Stimulated activated naive CD8-positive, alpha-beta T cell treated with anti-CD3 and anti-CD28 coated beads, Interleukin-15, Interleukin-2, amounts not matched to agents 100 ng/mL and 50 ng/mL, for 24 hours (primary cell): ENCODE measurements around the gene PSMD1.
"Not testable (repeated sequence)": the region's sequence is repeated elsewhere in the genome, so short reads cannot be mapped to it uniquely, and the experiment has no call there.

ENCODE experiments used
- H3K27ac Mint-ChIP-seq: one replicate; pipeline ENCODE4 v1.8.0; 2021; ENCODE audit warnings: mild to moderate bottlenecking, mixed read lengths
- H3K27me3 Mint-ChIP-seq: one replicate; pipeline ENCODE4 v1.8.0; 2021; ENCODE audit warnings: mixed read lengths
- H3K36me3 Mint-ChIP-seq: one replicate; pipeline ENCODE4 v1.8.0; 2021; ENCODE audit warnings: low read depth, mixed read lengths
- H3K4me1 Mint-ChIP-seq: one replicate; pipeline ENCODE4 v1.8.0; 2021; ENCODE audit warnings: low read depth, mixed read lengths
- H3K4me3 Mint-ChIP-seq: one replicate; pipeline ENCODE4 v1.8.0; 2021; ENCODE audit warnings: mild to moderate bottlenecking, mixed read lengths
- H3K9me3 Mint-ChIP-seq: one replicate; pipeline ENCODE4 v1.8.0; 2021; ENCODE audit warnings: mixed read lengths

PSMD1 gene

DNA sequence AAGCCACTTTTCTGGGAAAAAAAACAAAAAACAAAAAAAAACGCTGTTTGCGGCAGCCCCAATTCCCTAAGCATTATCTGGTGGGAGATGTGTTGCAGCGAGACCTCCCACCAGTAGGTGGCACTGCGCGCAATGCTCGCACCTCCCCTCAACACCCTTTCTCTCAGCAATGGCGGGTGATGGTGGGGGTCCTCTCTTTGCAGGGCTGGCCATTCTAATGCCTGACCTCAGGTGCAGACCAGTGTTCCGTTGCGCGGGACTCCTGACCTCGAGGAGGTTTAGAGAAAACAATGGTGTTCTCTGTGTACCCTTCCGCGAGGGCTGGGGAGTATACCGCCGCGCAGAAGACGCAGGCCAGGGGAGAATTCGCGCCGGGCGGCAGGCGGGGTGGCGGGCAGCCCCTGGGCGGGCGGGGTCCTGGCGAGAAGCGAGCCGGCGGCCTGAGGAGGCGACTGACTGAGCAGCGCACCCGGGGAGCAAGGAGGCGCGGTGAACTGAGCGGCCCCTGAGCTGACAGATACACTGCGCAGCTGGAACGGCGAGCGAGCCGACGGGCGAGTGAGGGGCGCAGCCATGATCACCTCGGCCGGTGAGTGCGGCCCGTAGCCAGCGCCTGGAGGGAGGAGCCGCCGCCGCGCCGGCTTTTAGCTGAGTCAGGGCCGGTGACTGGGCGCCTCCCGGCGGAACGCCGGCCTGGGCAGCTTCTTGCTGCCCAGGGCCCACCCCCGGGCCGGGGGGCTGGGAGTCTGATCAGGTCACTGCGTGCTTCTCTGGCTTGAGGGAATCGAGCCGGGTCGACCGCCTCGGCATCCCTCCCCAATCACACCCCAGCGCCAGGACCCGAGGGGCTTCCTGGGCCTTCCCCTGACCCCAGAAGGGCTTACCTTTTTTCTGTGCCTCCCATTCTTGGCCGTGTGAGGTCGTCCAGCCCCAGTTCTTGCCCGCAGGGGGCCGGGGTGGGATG, at the start of gene PSMD1:
Gene PSMD1, plus strand, starts transcription at position 415 of the 964 bp plus-strand sequence. Its CDS starts 159 bp downstream, at position 574.
- Mint-ChIP-seq H3K4me3 (peak within 1 kb of the TSS; percentile 91), H3K27me3 (peaks cover 9% of the 10 kb centered on the region), H3K36me3 (peaks cover 19% of the 10 kb centered on the region), H3K27ac (peak within 1 kb of the TSS; percentile 100), H3K4me1 (peaks cover 61% of the 10 kb centered on the region), H3K9me3 (no peaks in the 10 kb centered on the region)

- Mint-ChIP-seq H3K4me3 (no peak overlapping the region), H3K27ac (no peak overlapping the region)
Measured at GRCh38 chr2:231007286-231008098, 49.2 kb upstream of the PSMD1 start.

GRCh38 chr2:231008131-231008530, 48.5 kb upstream of the PSMD1 start:
- Mint-ChIP-seq H3K4me1 (no peaks in the 10 kb centered on the region), H3K4me3 (no peak overlapping the region), H3K9me3 (peaks cover 12% of the 10 kb centered on the region), H3K27ac (no peak overlapping the region), H3K27me3 (peaks cover 12% of the 10 kb centered on the region), H3K36me3 (no peaks in the 10 kb centered on the region)

More at GRCh38 chr2:231007286-231008098, 49.2 kb upstream of the PSMD1 start:
- no peaks in the 10 kb centered on the region for H3K4me1 Mint-ChIP-seq
- peaks cover 12% of the 10 kb centered on the region for H3K9me3 Mint-ChIP-seq
- peaks cover 8% of the 10 kb centered on the region for H3K27me3 Mint-ChIP-seq
- no peaks in the 10 kb centered on the region for H3K36me3 Mint-ChIP-seq

DNA sequence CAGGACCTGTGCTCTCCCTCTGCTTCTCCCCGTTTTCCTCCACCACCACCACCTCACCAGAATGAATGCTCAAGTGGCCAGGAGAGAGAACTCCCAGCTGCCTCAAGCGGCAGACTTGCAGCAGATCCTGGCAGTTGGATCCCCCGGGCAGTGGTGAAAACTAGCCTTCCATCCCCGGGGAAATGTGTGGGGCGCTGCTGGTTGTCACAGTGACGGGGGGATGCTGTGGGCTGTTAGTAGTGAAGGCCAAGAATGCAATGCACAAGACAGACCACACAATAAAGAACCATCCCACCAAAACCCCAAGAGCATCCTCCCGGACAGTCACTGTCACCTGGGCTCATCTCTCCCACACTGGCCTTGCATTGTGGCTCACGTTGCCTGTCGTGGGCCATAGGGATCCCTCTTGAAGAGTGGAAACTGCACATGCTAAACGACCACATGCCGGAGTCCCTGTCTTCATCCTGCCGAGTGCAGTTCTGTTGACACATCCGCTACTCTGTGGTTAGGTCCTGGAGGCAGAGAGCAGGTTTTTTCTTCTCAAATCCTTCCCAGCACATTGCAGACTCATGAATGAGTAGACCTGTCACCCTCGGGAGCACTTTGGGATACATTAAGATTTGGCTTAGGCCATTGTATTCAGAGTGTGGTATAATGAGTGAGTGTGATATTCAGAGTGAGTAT, 47.3 kb upstream of the PSMD1 start:
- H3K9me3 Mint-ChIP-seq, result peaks cover 12% of the 10 kb centered on the region
- no peak overlapping the region for H3K4me3 Mint-ChIP-seq
- H3K36me3 Mint-ChIP-seq, result no peaks in the 10 kb centered on the region
- no peaks in the 10 kb centered on the region for H3K4me1 Mint-ChIP-seq
- peaks cover 11% of the 10 kb centered on the region for H3K27me3 Mint-ChIP-seq
- no peak overlapping the region for H3K27ac Mint-ChIP-seq

DNA sequence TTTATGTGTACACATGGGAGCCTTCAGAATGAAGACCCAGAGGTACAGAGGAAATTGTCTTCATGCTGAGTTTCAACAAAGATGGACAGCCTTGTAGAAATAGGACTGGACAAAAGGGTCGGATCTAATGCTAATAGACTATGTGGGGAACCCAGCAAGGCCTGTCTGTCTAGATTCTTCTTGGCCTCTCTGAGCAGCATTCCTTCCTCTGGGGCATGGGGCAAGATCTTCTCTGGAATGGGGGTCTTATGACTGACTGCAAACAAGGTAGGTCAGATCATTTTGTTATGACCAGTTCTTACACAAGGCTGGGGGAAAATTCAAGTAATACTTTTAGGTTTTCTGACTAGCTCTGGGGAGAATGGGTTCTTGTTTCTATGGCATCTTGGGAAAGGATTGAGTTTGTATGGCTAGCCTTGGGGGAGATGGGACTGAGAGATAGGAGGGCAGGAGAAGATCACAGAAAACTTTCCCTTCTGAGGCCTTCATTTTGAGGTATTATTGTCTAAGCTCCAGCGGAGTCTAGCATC, 46.4 kb upstream of the PSMD1 start:
- Mint-ChIP-seq H3K36me3 (no peaks in the 10 kb centered on the region), H3K4me3 (no peak overlapping the region), H3K4me1 (no peaks in the 10 kb centered on the region), H3K27ac (no peak overlapping the region), H3K27me3 (peaks cover 15% of the 10 kb centered on the region), H3K9me3 (peaks cover 4% of the 10 kb centered on the region)

DNA sequence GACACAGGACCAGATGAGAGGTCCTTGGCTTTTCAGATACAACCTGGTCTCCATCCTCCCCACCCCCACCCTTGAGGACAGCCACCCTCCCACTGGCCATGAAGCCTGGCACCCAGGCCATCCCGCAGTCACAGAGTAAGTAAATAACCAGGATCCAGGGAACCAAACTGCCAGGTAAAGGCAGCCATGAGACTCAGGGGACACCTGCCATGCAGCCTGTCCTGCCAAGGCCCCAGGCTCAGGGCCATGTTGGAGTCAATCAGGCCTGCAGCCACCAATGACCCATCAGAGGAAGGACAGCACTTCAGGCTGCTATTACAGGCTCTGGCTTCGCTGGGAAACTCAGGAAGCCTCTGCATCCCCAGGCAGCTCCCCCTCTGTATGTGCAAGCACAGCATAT, 45.1 kb upstream of the PSMD1 start:
- Mint-ChIP-seq H3K27ac (no peak overlapping the region), H3K4me1 (no peaks in the 10 kb centered on the region), H3K9me3 (no peaks in the 10 kb centered on the region), H3K36me3 (no peaks in the 10 kb centered on the region), H3K27me3 (peaks cover 15% of the 10 kb centered on the region), H3K4me3 (no peak overlapping the region)

DNA sequence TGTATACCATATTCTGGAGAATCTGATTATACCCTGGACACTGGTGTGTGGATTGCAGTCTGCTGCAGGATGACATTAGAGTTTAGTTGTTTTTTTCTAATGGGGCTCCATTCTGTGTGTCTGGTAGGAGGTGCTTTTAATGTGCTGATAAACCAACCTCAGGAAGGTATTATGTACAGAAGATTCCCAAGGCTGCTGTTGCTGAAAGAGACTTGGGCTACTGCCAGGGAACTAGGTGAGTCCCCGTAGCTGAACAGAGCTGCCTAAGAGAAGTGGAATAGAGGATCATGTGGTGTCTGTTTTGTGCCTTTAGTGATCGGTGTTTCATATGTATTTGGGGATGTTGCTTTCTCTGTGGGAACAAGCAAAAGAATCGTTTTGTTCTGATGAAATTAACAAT, 44.2 kb upstream of the PSMD1 start:
- H3K4me1 Mint-ChIP-seq, result no peaks in the 10 kb centered on the region
- H3K4me3 Mint-ChIP-seq, result no peak overlapping the region
- no peak overlapping the region for H3K27ac Mint-ChIP-seq
- no peaks in the 10 kb centered on the region for H3K36me3 Mint-ChIP-seq
- no peaks in the 10 kb centered on the region for H3K9me3 Mint-ChIP-seq
- peaks cover 22% of the 10 kb centered on the region for H3K27me3 Mint-ChIP-seq

GRCh38 chr2:231013820-231014219, 42.8 kb upstream of the PSMD1 start:
- H3K4me1 Mint-ChIP-seq, result no peaks in the 10 kb centered on the region
- H3K4me3 Mint-ChIP-seq, result no peak overlapping the region
- no peaks in the 10 kb centered on the region for H3K36me3 Mint-ChIP-seq
- H3K27ac Mint-ChIP-seq, result no peak overlapping the region
- H3K27me3 Mint-ChIP-seq, result peaks cover 23% of the 10 kb centered on the region
- H3K9me3 Mint-ChIP-seq, result no peaks in the 10 kb centered on the region

GRCh38 chr2:231015478-231015877, 41.2 kb upstream of the PSMD1 start:
- H3K9me3 Mint-ChIP-seq, result no peaks in the 10 kb centered on the region
- H3K4me3 Mint-ChIP-seq, result no peak overlapping the region
- H3K27me3 Mint-ChIP-seq, result peaks cover 19% of the 10 kb centered on the region
- no peak overlapping the region for H3K27ac Mint-ChIP-seq
- H3K36me3 Mint-ChIP-seq, result no peaks in the 10 kb centered on the region
- H3K4me1 Mint-ChIP-seq, result no peaks in the 10 kb centered on the region

DNA sequence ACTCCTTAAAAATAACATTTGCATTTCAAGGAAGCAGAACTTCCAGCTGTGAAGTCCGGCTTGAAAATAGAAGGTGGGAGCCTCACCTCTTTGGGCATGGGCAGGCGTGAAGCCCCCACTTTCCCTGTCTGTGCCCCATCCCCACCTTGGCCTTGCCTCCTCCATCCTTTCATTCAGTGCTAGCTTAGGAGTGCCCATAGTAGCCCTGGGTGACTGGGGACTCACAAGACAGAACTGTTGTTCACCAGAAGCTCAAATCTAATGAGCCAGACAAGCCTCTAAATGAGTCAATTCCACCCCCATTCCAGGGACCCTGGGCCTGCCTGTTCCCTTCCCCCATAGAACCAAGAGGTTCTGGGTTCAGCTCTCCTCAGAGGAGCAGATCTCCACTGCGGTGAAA, 40.7 kb upstream of the PSMD1 start:
- H3K4me1 Mint-ChIP-seq, result no peaks in the 10 kb centered on the region
- H3K36me3 Mint-ChIP-seq, result no peaks in the 10 kb centered on the region
- H3K27ac Mint-ChIP-seq, result no peak overlapping the region
- peaks cover 19% of the 10 kb centered on the region for H3K27me3 Mint-ChIP-seq
- no peaks in the 10 kb centered on the region for H3K9me3 Mint-ChIP-seq
- H3K4me3 Mint-ChIP-seq, result no peak overlapping the region

- Mint-ChIP-seq H3K36me3 (no peaks in the 10 kb centered on the region), H3K4me1 (no peaks in the 10 kb centered on the region), H3K27me3 (peaks cover 19% of the 10 kb centered on the region), H3K4me3 (no peak overlapping the region), H3K9me3 (no peaks in the 10 kb centered on the region), H3K27ac (no peak overlapping the region)
Measured at GRCh38 chr2:231016566-231017230, 40.0 kb upstream of the PSMD1 start.

- Mint-ChIP-seq H3K27ac (no peak overlapping the region), H3K4me3 (no peak overlapping the region), H3K27me3 (peaks cover 19% of the 10 kb centered on the region), H3K4me1 (no peaks in the 10 kb centered on the region), H3K9me3 (no peaks in the 10 kb centered on the region), H3K36me3 (no peaks in the 10 kb centered on the region)
Measured at GRCh38 chr2:231017231-231017598, 39.5 kb upstream of the PSMD1 start.

DNA sequence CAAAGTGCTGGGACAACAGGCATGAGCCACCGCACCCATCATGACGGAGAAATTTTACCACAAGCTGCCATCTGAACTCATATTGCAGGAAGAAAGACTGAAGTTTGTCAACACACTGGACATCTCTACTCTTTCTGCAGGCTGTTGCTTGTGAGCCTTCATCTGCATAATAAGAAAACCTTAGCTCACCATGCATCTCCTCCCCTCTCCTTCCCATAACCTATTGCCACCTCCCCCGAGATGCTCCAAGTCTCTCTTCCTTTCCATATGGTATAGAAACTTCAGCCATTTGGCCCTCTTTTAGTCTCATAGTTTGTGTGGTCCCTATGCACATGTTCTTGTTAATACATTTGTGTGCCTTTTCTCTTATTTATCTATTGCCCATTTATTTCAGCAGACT, 38.5 kb upstream of the PSMD1 start:
- Mint-ChIP-seq H3K27me3 (peaks cover 13% of the 10 kb centered on the region), H3K27ac (no peak overlapping the region), H3K36me3 (no peaks in the 10 kb centered on the region), H3K9me3 (no peaks in the 10 kb centered on the region), H3K4me1 (no peaks in the 10 kb centered on the region), H3K4me3 (no peak overlapping the region)

GRCh38 chr2:231025059-231025458, 31.6 kb upstream of the PSMD1 start:
- H3K9me3 Mint-ChIP-seq, H3K4me1 Mint-ChIP-seq, H3K4me3 Mint-ChIP-seq, H3K36me3 Mint-ChIP-seq, H3K27ac Mint-ChIP-seq: not testable (repeated sequence)
- peaks cover 15% of the 10 kb centered on the region for H3K27me3 Mint-ChIP-seq
